Inferior parietal cortex (tissue), 1 donor: ENCODE measurements around the gene PKD2L2.
"Not testable (repeated sequence)": the region's sequence is repeated elsewhere in the genome, so short reads cannot be mapped to it uniquely, and the experiment has no call there.

Experiments
- DNase-seq: peaks from one replicate; pipeline ENCODE4 v3.0.0-alpha.2; 2016; ENCODE audit errors: extremely low spot score

The PKD2L2 gene

DNA sequence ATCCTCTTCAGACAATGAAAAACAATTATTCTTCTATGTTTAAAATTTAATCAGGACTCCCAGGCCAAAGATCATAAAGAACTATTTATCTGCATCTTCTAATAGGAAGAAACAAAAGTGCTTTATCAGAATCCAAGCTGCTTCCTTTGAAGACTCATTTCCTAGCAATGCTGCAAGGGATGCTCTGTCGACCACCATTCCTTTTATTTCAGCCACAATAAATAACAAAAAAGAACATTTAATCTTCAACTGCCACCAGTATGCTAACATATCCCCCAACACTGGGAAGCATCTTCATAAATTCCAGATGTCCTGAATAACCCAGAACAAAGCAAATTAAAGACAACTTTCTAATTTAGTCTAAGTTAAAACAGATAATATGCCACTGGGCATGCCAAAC lies 68.7 kb downstream of the PKD2L2 start:
- no peak for DNase-seq

DNA sequence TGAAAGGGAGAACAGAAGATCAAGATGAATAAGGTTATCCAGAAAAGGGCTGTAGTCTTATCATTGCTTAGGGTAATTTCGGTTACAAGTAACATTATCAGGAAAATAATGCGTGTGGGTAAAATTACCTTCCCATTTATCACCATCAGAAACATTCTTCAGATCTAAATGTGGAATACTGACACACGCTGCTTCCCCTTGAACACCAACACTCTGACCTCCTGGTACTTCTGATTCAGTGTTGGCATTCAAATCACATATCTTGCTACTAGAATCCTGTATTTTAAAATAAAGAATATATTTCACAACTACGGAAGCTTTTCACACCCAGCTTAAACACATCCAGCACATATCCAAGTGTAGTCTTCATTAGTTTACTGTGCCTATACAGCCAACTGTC lies 70.2 kb downstream of the PKD2L2 start:
- no peak for DNase-seq

DNA sequence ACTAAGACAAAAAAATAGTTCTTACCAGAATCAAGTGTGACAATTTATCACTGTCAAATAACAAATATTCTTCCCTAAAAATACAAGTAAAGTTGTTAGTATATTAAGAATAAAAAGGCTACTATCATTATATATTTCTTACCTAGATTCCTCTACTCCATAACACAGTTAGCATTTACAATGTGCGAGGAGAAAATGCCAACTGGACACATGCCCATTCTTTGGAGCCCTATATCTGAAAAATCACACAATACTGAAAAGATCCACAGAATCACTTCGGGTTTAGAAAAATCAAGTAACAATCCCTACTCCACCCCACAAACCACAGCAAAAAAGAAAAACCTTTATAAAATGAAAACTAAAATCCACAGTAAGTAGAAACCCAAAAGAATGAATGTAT lies 70.9 kb downstream of the PKD2L2 start:
- DNase-seq = no peak

DNA sequence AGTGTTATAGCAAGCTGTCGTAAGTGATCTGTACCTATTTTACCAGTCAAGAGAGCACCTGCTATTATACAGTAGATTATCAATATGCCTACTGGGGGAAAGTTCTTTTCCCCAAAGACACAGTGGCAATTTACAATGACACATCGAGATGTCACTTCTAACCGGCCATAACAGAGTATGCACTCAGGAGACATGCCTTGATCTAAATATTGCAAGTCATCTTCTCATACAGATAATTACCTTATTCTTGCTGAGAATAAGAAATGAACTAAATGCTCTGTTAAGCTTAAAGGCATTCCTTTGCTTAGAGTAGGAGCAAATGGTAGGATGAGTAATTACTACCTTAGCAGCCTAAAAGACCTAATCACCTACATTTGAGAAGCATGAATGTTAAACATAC lies 71.6 kb downstream of the PKD2L2 start:
- DNase-seq = no peak

DNA sequence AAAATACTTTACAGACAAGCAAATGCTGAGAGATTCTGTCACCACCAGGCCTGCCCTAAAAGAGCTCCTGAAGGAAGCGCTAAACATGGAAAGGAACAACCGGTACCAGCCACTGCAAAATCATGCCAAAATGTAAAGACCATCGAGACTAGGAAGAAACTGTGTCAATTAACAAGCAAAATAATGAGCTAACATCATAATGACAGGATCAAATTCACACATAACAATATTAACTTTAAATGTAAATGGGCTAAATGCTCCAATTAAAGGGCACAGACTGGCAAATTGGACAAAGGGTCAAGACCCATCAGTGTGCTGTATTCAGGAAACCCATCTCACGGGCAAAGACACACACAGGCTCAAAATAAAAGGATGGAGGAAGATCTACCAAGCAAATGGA lies 81.1 kb downstream of the PKD2L2 start:
- not testable (repeated sequence) for DNase-seq

DNA sequence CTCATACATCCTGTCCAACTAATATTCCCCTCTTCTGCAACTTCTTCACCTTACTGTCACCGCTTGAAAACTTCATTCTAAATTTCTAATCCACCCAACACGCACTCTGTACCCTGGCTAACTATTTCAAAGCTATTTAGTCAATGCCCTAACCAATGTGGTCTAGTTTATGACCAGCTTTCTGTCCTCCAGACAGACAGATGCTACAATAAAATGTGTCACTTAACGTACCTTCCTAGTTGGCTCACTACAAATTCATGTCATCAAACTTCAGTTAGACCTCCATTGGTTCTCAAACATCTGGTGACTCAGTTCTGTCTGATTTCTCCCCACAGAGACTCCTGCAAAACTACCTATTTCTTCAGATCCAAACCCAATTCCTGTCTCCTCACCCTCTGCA lies 86.0 kb downstream of the PKD2L2 start:
- DNase-seq = no peak

DNA sequence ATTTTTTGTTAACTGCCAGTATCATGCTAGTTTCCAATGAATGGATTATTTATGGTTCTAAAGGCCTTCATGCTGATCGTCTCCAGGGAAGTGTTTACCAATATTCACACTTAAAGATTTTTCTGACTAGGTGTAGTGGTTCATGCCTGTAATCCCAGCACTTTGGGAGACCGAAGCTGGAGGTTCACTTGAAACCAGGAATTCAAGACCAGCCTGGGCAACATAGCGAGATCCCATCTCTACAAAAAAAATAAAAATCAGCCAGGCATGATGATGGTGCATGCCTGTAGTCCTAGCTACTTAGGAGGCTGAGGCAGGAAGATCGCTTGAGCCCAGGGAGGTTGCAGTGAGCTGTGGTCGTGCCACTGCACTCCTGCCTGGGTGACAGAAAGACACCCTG lies 100.2 kb downstream of the PKD2L2 start:
- no peak for DNase-seq
